Measurements from ENCODE around the gene UBR3.

GRCh38 chr2:170052151-170052550 lies 224.9 kb downstream of the UBR3 start:
- no peak for TF ChIP-seq POLR2A (IDR thresholded peaks at IDR 0.05)
- TF ChIP-seq CTCF (IDR thresholded peaks at IDR 0.05): no peak
